ENCODE data around the gene CNTNAP2. TPM values are rescaled to one million over a fixed set of nuclear protein-coding genes. Genes with fewer than 3 reads are reported as not detected.
"Not testable (repeated sequence)": the region's sequence is repeated elsewhere in the genome, so short reads cannot be mapped to it uniquely, and the experiment has no call there.

The CNTNAP2 gene
- total RNA-seq, 6 experiments from 2014 or later: 1.8 to 8.1 (median 3.9) TPM

- Histone ChIP-seq H3K9me3 (no peaks in the 10 kb centered on the region), H3K36me3 (no peaks in the 10 kb centered on the region), H3K4me1 (no peaks in the 10 kb centered on the region), H3K4me3 (no peak overlapping the region), H3K27ac (no peak overlapping the region), H3K27me3 (no peaks in the 10 kb centered on the region)
- DNase-seq: no peak
- 63% methylated on average over 3 of the region's 3 CpGs for WGBS (ENCODE audit: insufficient coverage, low coverage, low lambda C conversion rate, missing lambda C conversion rate)
- no peak for ATAC-seq
- intact Hi-C loops (cut with DNase I): no loop called here
- TF ChIP-seq CTCF (IDR thresholded peaks at IDR 0.05): no peak
- TF ChIP-seq POLR2A (IDR thresholded peaks at IDR 0.05): no peak
Measured at GRCh38 chr7:146894927-146895326, 778.3 kb downstream of the CNTNAP2 start.

GRCh38 chr7:146902266-146902665, 785.7 kb downstream of the CNTNAP2 start:
- WGBS (ENCODE audit: insufficient coverage, low coverage, low lambda C conversion rate, missing lambda C conversion rate): 0% methylated on average over 1 of the region's 1 CpG
- TF ChIP-seq CTCF (IDR thresholded peaks at IDR 0.05) (no peak), POLR2A (IDR thresholded peaks at IDR 0.05) (no peak)
- ATAC-seq (no peak), DNase-seq (no peak)
- Histone ChIP-seq H3K27me3 (no peaks in the 10 kb centered on the region), H3K9me3 (no peaks in the 10 kb centered on the region), H3K36me3 (no peaks in the 10 kb centered on the region), H3K4me1 (no peaks in the 10 kb centered on the region), H3K4me3 (no peak overlapping the region), H3K27ac (no peak overlapping the region)
- intact Hi-C loops (cut with DNase I): no loop called here

GRCh38 chr7:146902728-146903127, 786.1 kb downstream of the CNTNAP2 start:
- H3K27me3 ChIP-seq: no peaks in the 10 kb centered on the region
- H3K4me3 ChIP-seq: no peak overlapping the region
- no peaks in the 10 kb centered on the region for H3K4me1 ChIP-seq
- H3K36me3 ChIP-seq: no peaks in the 10 kb centered on the region
- no peak for ATAC-seq
- no peaks in the 10 kb centered on the region for H3K9me3 ChIP-seq
- no peak overlapping the region for H3K27ac ChIP-seq
- WGBS (ENCODE audit: insufficient coverage, low coverage, low lambda C conversion rate, missing lambda C conversion rate): 52% methylated on average over 4 of the region's 8 CpGs
- no peak for DNase-seq
- no peak for TF ChIP-seq CTCF (IDR thresholded peaks at IDR 0.05)
- intact Hi-C loops (cut with DNase I): no loop called here

- intact Hi-C loops (cut with DNase I); H3K4me1 ChIP-seq; DNase-seq; H3K4me3 ChIP-seq; H3K27me3 ChIP-seq; H3K27ac ChIP-seq; H3K36me3 ChIP-seq; ATAC-seq; H3K9me3 ChIP-seq: not testable (repeated sequence)
- 87% methylated on average over 21 of the region's 24 CpGs for WGBS (ENCODE audit: insufficient coverage, low coverage, low lambda C conversion rate, missing lambda C conversion rate)
Measured at GRCh38 chr7:146905746-146906145, 789.1 kb downstream of the CNTNAP2 start.

GRCh38 chr7:146922782-146923181, 806.2 kb downstream of the CNTNAP2 start:
- Histone ChIP-seq H3K27me3 (no peaks in the 10 kb centered on the region), H3K4me3 (no peak overlapping the region), H3K9me3 (no peaks in the 10 kb centered on the region), H3K4me1 (no peaks in the 10 kb centered on the region), H3K36me3 (no peaks in the 10 kb centered on the region), H3K27ac (no peak overlapping the region)
- no peak for TF ChIP-seq CTCF (IDR thresholded peaks at IDR 0.05)
- TF ChIP-seq POLR2A (IDR thresholded peaks at IDR 0.05): no peak
- no peak for DNase-seq
- intact Hi-C loops (cut with DNase I): no loop called here
- no peak for ATAC-seq
- 40% methylated on average over 2 of the region's 2 CpGs for WGBS (ENCODE audit: insufficient coverage, low coverage, low lambda C conversion rate, missing lambda C conversion rate)
